Gastrocnemius medialis (tissue), 4 donors: ENCODE data around the gene HPS5.

Experiments
- POLR2A ChIP-seq, 2 donors: fragments of 450-650 bp; IDR thresholded peaks; one replicate each; pipeline ENCODE4 v1.6.1; 2017; ENCODE audit warnings: antibody characterized with exemption in 2 of 2, mild to moderate bottlenecking in 2 of 2, moderate library complexity in 2 of 2
- TF ChIP-seq, protein P1 (sequence below), 5 experiments: fragments of 450-650 bp in 3 of 5; fragments of 200-600 bp in 2 of 5; sonication (generic) in 2 of 5; IDR thresholded peaks in 4 of 5; conservative IDR thresholded peaks in 1 of 5; 1 replicate in 4 of 5; 2 replicates in 1 of 5; pipeline ENCODE4 v1.5.1; 2016 to 2019; ENCODE audit warnings: antibody characterized with exemption in 5 of 5, mild to moderate bottlenecking in 3 of 5, moderate library complexity in 3 of 5

GRCh38 chr11:18368221-18368620 lies 46.3 kb upstream of the HPS5 start:
- TF ChIP-seq, protein P1, sequence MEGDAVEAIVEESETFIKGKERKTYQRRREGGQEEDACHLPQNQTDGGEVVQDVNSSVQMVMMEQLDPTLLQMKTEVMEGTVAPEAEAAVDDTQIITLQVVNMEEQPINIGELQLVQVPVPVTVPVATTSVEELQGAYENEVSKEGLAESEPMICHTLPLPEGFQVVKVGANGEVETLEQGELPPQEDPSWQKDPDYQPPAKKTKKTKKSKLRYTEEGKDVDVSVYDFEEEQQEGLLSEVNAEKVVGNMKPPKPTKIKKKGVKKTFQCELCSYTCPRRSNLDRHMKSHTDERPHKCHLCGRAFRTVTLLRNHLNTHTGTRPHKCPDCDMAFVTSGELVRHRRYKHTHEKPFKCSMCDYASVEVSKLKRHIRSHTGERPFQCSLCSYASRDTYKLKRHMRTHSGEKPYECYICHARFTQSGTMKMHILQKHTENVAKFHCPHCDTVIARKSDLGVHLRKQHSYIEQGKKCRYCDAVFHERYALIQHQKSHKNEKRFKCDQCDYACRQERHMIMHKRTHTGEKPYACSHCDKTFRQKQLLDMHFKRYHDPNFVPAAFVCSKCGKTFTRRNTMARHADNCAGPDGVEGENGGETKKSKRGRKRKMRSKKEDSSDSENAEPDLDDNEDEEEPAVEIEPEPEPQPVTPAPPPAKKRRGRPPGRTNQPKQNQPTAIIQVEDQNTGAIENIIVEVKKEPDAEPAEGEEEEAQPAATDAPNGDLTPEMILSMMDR (IDR thresholded peaks at IDR 0.05 in 4 of 5, conservative IDR thresholded peaks at IDR 0.05 in 1 of 5) = no peak
- TF ChIP-seq POLR2A (IDR thresholded peaks at IDR 0.05) = no peak
